ENCODE results near the gene THSD4. TPM values are rescaled to one million over a fixed set of nuclear protein-coding genes. Genes with fewer than 3 reads are reported as not detected.

Gene THSD4
- total RNA-seq, 2 experiments from 2014 or later, result not detected

- no peak overlapping the region for H3K27ac ChIP-seq (ENCODE audit: low read depth, low read length, poor library complexity, severe bottlenecking)
- intact Hi-C loops (cut with micrococcal nuclease; ENCODE audit: unreplicated experiment), result no loop called here
- no TSS peak for BruUV-seq (replicated peaks)
- DNase-seq (ENCODE audit: low spot score), result no peak
- H3K9me3 ChIP-seq (ENCODE audit: low read length), result no peaks in the 10 kb centered on the region
- H3K4me3 ChIP-seq (ENCODE audit: low read depth, low read length, poor library complexity, severe bottlenecking), result no peak overlapping the region
- no peak overlapping the region for H3K4me2 ChIP-seq (ENCODE audit: low read length)
- POLR2A ChIA-PET, result no interaction called here
- no peaks in the 10 kb centered on the region for H3K79me2 ChIP-seq (ENCODE audit: insufficient read depth, low read depth, low read length)
- TF ChIP-seq CTCF (conservative IDR thresholded peaks at IDR 0.05; ENCODE audit: low read length) (no peak), EZH2phosphoT487 (IDR thresholded peaks at IDR 0.05; ENCODE audit: borderline replicate concordance, low read depth, low read length) (no peak)
- H3K36me3 ChIP-seq (ENCODE audit: insufficient read depth, low read length), result no peaks in the 10 kb centered on the region
- CTCF ChIA-PET (ENCODE audit: unreplicated experiment), result no interaction called here
- no peak overlapping the region for H2AFZ ChIP-seq (ENCODE audit: low read length)
- H4K20me1 ChIP-seq (ENCODE audit: insufficient read depth, low read length), result no peaks in the 10 kb centered on the region
- H3K4me1 ChIP-seq (ENCODE audit: insufficient read depth, low read length, poor library complexity, severe bottlenecking), result no peaks in the 10 kb centered on the region
- no peaks in the 10 kb centered on the region for H3K9me2 ChIP-seq (ENCODE audit: insufficient read depth, low read length)
Measured at GRCh38 chr15:71611553-71612396, 496.5 kb downstream of the THSD4 start.

DNA sequence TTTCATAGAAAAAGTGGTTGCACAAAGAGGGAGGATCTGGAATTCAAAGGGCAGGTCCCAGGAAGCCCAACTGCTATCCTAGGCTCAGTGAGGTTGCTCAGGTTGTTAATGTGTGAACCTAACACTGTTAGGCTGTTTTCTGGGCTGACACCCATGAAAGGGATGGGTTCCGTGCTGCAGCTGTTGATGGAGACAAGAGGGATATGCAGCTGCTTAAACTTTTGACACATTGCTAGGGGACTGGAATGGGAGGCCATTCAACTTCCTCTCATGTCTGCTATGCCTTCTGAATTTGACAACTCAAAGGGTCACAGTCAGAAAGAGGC, 497.1 kb downstream of the THSD4 start:
- intact Hi-C loops (cut with micrococcal nuclease; ENCODE audit: unreplicated experiment), result no loop called here
- no peak for TF ChIP-seq EZH2phosphoT487 (IDR thresholded peaks at IDR 0.05; ENCODE audit: borderline replicate concordance, low read depth, low read length)
- no peaks in the 10 kb centered on the region for H3K79me2 ChIP-seq (ENCODE audit: insufficient read depth, low read depth, low read length)
- H3K36me3 ChIP-seq (ENCODE audit: insufficient read depth, low read length), result no peaks in the 10 kb centered on the region
- CTCF ChIA-PET (ENCODE audit: unreplicated experiment), result no interaction called here
- H3K9me2 ChIP-seq (ENCODE audit: insufficient read depth, low read length), result no peaks in the 10 kb centered on the region
- no peak overlapping the region for H2AFZ ChIP-seq (ENCODE audit: low read length)
- POLR2A ChIA-PET, result no interaction called here
- no peaks in the 10 kb centered on the region for H4K20me1 ChIP-seq (ENCODE audit: insufficient read depth, low read length)
- no TSS peak for BruUV-seq (replicated peaks)
- H3K4me1 ChIP-seq (ENCODE audit: insufficient read depth, low read length, poor library complexity, severe bottlenecking), result no peaks in the 10 kb centered on the region
- no peak overlapping the region for H3K4me2 ChIP-seq (ENCODE audit: low read length)
- H3K9me3 ChIP-seq (ENCODE audit: low read length), result no peaks in the 10 kb centered on the region
- H3K27ac ChIP-seq (ENCODE audit: low read depth, low read length, poor library complexity, severe bottlenecking), result no peak overlapping the region
- no peak for DNase-seq (ENCODE audit: low spot score)
- no peak overlapping the region for H3K4me3 ChIP-seq (ENCODE audit: low read depth, low read length, poor library complexity, severe bottlenecking)

DNA sequence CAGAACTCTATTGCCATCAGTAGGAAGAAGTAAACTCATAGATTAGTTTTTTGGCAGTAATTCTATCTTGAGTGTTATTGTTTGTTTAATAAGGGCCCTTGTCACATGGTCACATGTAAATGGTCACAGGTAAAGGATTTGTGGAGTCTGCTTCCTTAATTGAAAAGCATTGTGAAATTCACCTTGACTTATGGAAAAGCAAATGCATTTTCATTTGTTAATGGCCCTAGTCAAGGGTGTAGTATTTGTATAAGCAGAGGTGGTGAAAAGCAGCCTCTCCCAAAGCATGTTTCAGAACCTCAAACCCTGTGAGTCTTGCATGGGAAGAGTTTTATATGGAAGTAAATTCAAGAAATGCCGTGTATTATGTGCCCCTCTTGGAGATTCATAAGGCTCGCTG, 497.6 kb downstream of the THSD4 start:
- Histone ChIP-seq H3K4me3 (ENCODE audit: low read depth, low read length, poor library complexity, severe bottlenecking) (no peak overlapping the region), H3K9me3 (ENCODE audit: low read length) (no peaks in the 10 kb centered on the region), H3K36me3 (ENCODE audit: insufficient read depth, low read length) (no peaks in the 10 kb centered on the region), H4K20me1 (ENCODE audit: insufficient read depth, low read length) (no peaks in the 10 kb centered on the region), H3K79me2 (ENCODE audit: insufficient read depth, low read depth, low read length) (no peaks in the 10 kb centered on the region), H3K4me1 (ENCODE audit: insufficient read depth, low read length, poor library complexity, severe bottlenecking) (no peaks in the 10 kb centered on the region), H2AFZ (ENCODE audit: low read length) (no peak overlapping the region), H3K9me2 (ENCODE audit: insufficient read depth, low read length) (no peaks in the 10 kb centered on the region), H3K27ac (ENCODE audit: low read depth, low read length, poor library complexity, severe bottlenecking) (no peak overlapping the region), H3K4me2 (ENCODE audit: low read length) (no peak overlapping the region)
- ChIA-PET POLR2A (no interaction called here), CTCF (ENCODE audit: unreplicated experiment) (no interaction called here)
- TF ChIP-seq EZH2phosphoT487 (IDR thresholded peaks at IDR 0.05; ENCODE audit: borderline replicate concordance, low read depth, low read length) (no peak), CTCF (conservative IDR thresholded peaks at IDR 0.05; ENCODE audit: low read length) (no peak)
- BruUV-seq (replicated peaks), result no TSS peak
- DNase-seq (ENCODE audit: low spot score), result no peak
- intact Hi-C loops (cut with micrococcal nuclease; ENCODE audit: unreplicated experiment), result no loop called here
